Astrocyte of the cerebellum (primary cell): ENCODE data around the gene TFB2M.
"Not testable (repeated sequence)": the region's sequence is repeated elsewhere in the genome, so short reads cannot be mapped to it uniquely, and the experiment has no call there.

Source experiments
- DNase-seq: peaks from one replicate; pipeline ENCODE4 v3.0.0-alpha.2; 2011; ENCODE audit warnings: low read depth
- H3K4me3 ChIP-seq: 2 replicates; pipeline ENCODE4 v1.5.1; 2011; ENCODE audit warnings: mild to moderate bottlenecking, low read depth, low read length, moderate library complexity
- CTCF ChIP-seq: IDR thresholded peaks from 2 replicates; pipeline ENCODE4 v1.5.1; 2012; ENCODE audit warnings: low read length, low read depth, moderate library complexity, mild to moderate bottlenecking; ENCODE audit errors: missing control alignments
- in situ Hi-C: cut with HindIII; loops from 2 replicates; pipeline ENCODE4 v1.10.0; 2017; ENCODE audit warnings: low sequenced_read_pairs

Gene TFB2M

GRCh38 chr1:246567646-246568235 lies 1.7 kb upstream of the TFB2M start:
- in situ Hi-C loops, result no loop called here
- peak overlapping the region; percentile 95 for H3K4me3 ChIP-seq
- TF ChIP-seq CTCF, result no peak
- no peak for DNase-seq

GRCh38 chr1:246566813-246567645 lies 968 bp upstream of the TFB2M start:
- no peak for TF ChIP-seq CTCF
- peak; percentile 51 for DNase-seq
- peak overlapping the region; percentile 95 for H3K4me3 ChIP-seq
- in situ Hi-C loops, result no loop called here

GRCh38 chr1:246565751-246566127 lies 322 bp downstream of the TFB2M start:
- H3K4me3 ChIP-seq, result peak overlapping the region; percentile 95
- in situ Hi-C loops, result no loop called here
- no peak for TF ChIP-seq CTCF
- no peak for DNase-seq

- no peak for TF ChIP-seq CTCF
- H3K4me3 ChIP-seq, result peak overlapping the region; percentile 95
- in situ Hi-C loops, result no loop called here
- no peak for DNase-seq
Observed at GRCh38 chr1:246564839-246565750, 966 bp downstream of the TFB2M start.

GRCh38 chr1:246560833-246561232 lies 5.2 kb downstream of the TFB2M start:
- in situ Hi-C loops, result not testable (repeated sequence)

GRCh38 chr1:246559310-246559709 lies 6.8 kb downstream of the TFB2M start:
- DNase-seq, result no peak
- no peak for TF ChIP-seq CTCF
- H3K4me3 ChIP-seq, result no peak overlapping the region
- in situ Hi-C loops, result no loop called here

More at GRCh38 chr1:246560833-246561232, 5.2 kb downstream of the TFB2M start:
- DNase-seq, H3K4me3 ChIP-seq: not testable (repeated sequence)
